Superior temporal gyrus (tissue), 1 donor: ENCODE results near the gene SLC41A3.
"Not testable (repeated sequence)": the region's sequence is repeated elsewhere in the genome, so short reads cannot be mapped to it uniquely, and the experiment has no call there.

Experiments
- DNase-seq: peaks from one replicate; pipeline ENCODE4 v3.0.0-alpha.2; 2016; ENCODE audit errors: extremely low spot score

Gene SLC41A3

GRCh38 chr3:125958511-125959316 lies 125.2 kb downstream of the SLC41A3 start:
- no peak for DNase-seq

GRCh38 chr3:125957674-125958510 lies 126.0 kb downstream of the SLC41A3 start:
- DNase-seq, result no peak

GRCh38 chr3:125957020-125957419 lies 126.9 kb downstream of the SLC41A3 start:
- not testable (repeated sequence) for DNase-seq
